ENCODE data around the gene SLC24A3.

Gene SLC24A3

DNA sequence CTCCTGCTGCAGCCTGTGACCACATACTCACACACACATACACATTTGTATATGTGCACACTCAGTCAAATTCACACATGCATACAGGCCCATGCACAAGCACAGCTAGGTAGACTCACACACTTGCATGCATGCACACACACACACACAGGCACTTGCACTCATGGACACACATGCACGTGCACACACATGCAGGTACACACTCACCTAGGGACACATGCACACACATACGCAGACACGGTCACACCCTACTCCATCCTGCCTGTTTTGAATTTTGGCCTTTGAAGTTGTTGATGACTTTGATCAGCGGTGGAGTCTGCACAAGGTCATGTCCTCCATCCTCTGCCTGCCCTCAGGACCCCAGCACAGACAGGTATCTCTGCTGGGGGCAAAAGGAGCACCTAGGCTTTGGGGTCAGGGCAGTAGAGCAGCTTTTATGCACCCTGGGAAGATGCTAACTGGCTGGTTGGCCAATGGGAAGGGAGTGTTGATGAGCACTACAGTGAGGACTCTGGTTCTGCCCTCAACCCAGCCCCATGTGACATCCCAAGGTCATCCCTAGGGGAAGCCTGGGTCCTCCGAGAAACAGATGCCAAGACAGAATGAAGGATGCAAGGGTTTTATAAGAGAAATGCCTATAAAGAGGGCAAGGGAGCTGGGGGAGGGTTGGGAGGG, 218.3 kb downstream of the SLC24A3 start:
- no peaks in the 10 kb centered on the region for H3K9me3 ChIP-seq (ENCODE audit: insufficient read depth, low read depth, low read length)
- H3K4me1 ChIP-seq (ENCODE audit: insufficient read depth, low read length), result peaks cover 13% of the 10 kb centered on the region
- no peaks in the 10 kb centered on the region for H3K27me3 ChIP-seq (ENCODE audit: insufficient read depth, low read length)
- H3K27ac ChIP-seq (ENCODE audit: low read depth, low read length), result no peak overlapping the region
- H3K36me3 ChIP-seq (ENCODE audit: insufficient read depth, low read length), result no peaks in the 10 kb centered on the region
- whole genome bisulfite sequencing, result 94% methylated on average over 5 of the region's 5 CpGs
- no peak overlapping the region for H3K9ac ChIP-seq (ENCODE audit: low read depth, low read length)
- H3K4me3 ChIP-seq (ENCODE audit: low read length), result no peak overlapping the region

DNA sequence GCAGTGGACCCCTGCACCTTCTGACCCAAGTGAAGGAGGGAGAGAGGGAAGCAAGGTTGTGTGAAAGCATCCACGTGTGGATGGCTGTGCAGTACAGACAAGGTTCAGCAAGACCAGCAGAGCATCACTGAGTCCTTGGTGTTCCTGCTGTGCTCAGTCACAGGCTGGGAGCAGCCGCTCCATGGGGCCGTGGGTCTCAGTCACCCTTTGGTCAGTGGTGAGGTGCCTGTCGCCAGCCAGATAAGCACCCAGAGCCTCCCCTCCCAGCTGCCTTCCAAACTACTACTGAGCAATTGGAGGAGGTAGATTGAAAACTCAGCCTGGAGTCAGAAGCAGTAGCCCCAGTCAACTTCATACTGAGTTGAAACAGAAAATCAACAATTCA, 218.9 kb downstream of the SLC24A3 start:
- 73% methylated on average over 3 of the region's 4 CpGs for WGBS
- Histone ChIP-seq H3K4me3 (ENCODE audit: low read length) (no peak overlapping the region), H3K4me1 (ENCODE audit: insufficient read depth, low read length) (peaks cover 13% of the 10 kb centered on the region)

DNA sequence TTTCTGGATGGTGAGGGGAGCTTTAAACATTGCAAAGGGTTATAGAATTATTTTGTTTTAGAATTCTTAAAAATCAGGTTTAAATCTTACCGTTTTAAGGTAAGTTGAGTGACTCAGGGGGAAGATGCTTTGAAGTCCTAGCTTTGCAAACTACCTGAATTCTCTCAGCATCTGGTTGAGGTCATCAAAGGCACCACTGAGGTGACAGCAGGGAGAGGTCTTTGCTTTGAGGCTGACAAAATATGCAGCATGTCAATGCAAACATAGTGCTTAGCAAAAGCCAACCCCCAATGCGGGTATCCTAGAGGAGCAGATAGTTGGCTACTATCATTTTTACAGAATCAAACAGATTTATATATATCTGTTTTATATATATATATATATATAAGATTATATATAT, 219.5 kb downstream of the SLC24A3 start:
- WGBS, result 27% methylated on average over 1 of the region's 2 CpGs
- Histone ChIP-seq H3K36me3 (ENCODE audit: insufficient read depth, low read length) (no peaks in the 10 kb centered on the region), H3K4me3 (ENCODE audit: low read length) (no peak overlapping the region), H3K27ac (ENCODE audit: low read depth, low read length) (no peak overlapping the region), H3K9ac (ENCODE audit: low read depth, low read length) (no peak overlapping the region), H3K9me3 (ENCODE audit: insufficient read depth, low read depth, low read length) (no peaks in the 10 kb centered on the region), H3K27me3 (ENCODE audit: insufficient read depth, low read length) (no peaks in the 10 kb centered on the region), H3K4me1 (ENCODE audit: insufficient read depth, low read length) (peaks cover 13% of the 10 kb centered on the region)

More for the DNA sequence above, 218.9 kb downstream of the SLC24A3 start:
- H3K9ac ChIP-seq (ENCODE audit: low read depth, low read length), result no peak overlapping the region
- no peaks in the 10 kb centered on the region for H3K27me3 ChIP-seq (ENCODE audit: insufficient read depth, low read length)
- H3K27ac ChIP-seq (ENCODE audit: low read depth, low read length), result no peak overlapping the region
- H3K36me3 ChIP-seq (ENCODE audit: insufficient read depth, low read length), result no peaks in the 10 kb centered on the region
- no peaks in the 10 kb centered on the region for H3K9me3 ChIP-seq (ENCODE audit: insufficient read depth, low read depth, low read length)

DNA sequence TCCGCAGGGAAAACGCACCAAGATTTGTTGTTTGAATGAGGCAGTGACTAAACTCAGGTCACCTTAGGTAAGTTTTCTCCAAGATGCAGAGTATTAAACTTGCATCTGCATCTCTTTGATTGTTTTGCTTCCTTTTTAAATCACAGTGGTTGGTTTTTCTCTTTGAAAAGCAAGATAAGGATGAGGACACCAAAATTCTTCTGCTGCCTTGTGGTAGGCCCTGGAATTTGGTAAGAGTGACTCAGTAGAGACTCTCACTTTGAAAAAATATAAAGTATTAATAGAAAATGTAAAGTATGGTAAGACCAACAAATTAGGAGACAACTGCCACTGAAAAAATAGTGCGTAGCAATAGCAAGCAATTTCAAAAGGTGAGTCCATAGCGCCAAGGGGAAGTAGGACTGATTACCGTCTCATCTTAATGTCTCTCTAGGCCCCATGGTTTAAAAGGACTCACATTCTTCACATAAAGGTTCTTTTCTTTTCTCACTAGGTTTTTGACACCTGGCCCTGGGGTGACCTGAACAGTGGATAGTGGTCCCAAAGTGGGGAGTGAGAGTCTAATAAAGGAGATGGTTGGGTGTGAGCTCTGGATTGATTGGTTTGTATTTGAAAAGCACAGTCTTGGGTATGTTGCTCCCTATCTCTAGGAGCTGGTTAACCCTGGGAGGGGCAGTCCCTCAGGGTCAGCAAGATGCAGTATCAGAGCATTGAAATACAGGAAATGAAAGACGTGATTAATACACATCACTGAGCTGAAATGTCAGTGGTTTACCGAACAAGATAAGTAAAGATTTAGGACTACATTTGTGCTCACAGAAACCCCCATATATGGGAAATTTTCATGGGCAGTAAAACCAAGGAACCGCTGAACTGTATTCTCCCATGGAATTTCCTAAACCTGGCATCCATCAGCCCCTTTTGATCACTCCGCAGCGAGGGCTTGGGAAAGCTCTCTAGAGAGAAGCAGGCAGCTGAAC, 221.2 kb downstream of the SLC24A3 start:
- Histone ChIP-seq H3K4me1 (ENCODE audit: insufficient read depth, low read length) (peaks cover 4% of the 10 kb centered on the region; the same call in 1 of the 2 replicates), H3K36me3 (ENCODE audit: insufficient read depth, low read length) (no peaks in the 10 kb centered on the region), H3K4me3 (ENCODE audit: low read length) (no peak overlapping the region), H3K27me3 (ENCODE audit: insufficient read depth, low read length) (no peaks in the 10 kb centered on the region), H3K9ac (ENCODE audit: low read depth, low read length) (no peak overlapping the region), H3K9me3 (ENCODE audit: insufficient read depth, low read depth, low read length) (no peaks in the 10 kb centered on the region), H3K27ac (ENCODE audit: low read depth, low read length) (no peak overlapping the region)
- WGBS, result 83% methylated on average over 9 of the region's 10 CpGs

DNA sequence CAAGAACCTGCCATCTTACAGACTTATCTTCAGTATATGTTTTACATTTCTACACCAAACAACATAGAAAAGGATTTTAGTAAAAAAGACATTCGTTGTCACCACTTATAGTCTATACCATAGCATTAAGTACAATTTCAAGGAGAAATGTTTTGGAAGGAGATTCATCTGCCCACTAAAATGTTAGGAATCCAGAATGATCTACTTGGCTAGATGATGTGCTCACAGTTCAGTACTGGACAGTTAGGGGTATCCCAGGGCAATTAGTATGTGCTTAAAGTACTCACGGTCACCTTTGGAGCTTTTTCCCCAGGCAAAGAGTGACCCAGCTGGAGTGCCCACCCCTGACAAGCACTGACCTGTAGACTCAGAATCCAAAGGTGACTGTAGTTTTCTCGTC, 222.9 kb downstream of the SLC24A3 start:
- Histone ChIP-seq H3K9me3 (ENCODE audit: insufficient read depth, low read depth, low read length) (no peaks in the 10 kb centered on the region), H3K27ac (ENCODE audit: low read depth, low read length) (no peak overlapping the region), H3K27me3 (ENCODE audit: insufficient read depth, low read length) (no peaks in the 10 kb centered on the region), H3K4me1 (ENCODE audit: insufficient read depth, low read length) (peaks cover 4% of the 10 kb centered on the region; the same call in 1 of the 2 replicates), H3K9ac (ENCODE audit: low read depth, low read length) (no peak overlapping the region), H3K36me3 (ENCODE audit: insufficient read depth, low read length) (no peaks in the 10 kb centered on the region), H3K4me3 (ENCODE audit: low read length) (no peak overlapping the region)
- 78% methylated on average over 2 of the region's 3 CpGs for WGBS

DNA sequence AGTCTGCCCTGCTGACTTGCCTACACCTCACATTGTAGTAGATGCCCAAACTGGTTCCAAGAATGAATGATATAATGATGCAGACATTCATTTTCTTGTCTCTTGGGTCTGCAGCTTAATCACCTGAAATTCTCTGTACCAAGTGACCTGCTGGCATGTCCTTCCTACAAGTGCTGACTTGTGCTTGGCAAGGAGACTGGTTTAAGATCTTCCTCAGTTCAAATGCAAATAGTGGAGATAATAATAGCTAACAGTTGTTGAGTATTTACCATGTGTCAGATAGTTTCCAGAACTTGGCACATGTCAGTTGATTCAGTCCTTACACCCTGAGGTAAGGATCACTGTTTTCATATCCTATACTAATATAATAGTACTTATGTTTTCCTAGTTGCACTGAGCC, 223.4 kb downstream of the SLC24A3 start:
- Histone ChIP-seq H3K9me3 (ENCODE audit: insufficient read depth, low read depth, low read length) (no peaks in the 10 kb centered on the region), H3K9ac (ENCODE audit: low read depth, low read length) (no peak overlapping the region), H3K36me3 (ENCODE audit: insufficient read depth, low read length) (no peaks in the 10 kb centered on the region), H3K27ac (ENCODE audit: low read depth, low read length) (no peak overlapping the region), H3K4me3 (ENCODE audit: low read length) (no peak overlapping the region), H3K27me3 (ENCODE audit: insufficient read depth, low read length) (no peaks in the 10 kb centered on the region), H3K4me1 (ENCODE audit: insufficient read depth, low read length) (peaks cover 4% of the 10 kb centered on the region; the same call in 1 of the 2 replicates)

DNA sequence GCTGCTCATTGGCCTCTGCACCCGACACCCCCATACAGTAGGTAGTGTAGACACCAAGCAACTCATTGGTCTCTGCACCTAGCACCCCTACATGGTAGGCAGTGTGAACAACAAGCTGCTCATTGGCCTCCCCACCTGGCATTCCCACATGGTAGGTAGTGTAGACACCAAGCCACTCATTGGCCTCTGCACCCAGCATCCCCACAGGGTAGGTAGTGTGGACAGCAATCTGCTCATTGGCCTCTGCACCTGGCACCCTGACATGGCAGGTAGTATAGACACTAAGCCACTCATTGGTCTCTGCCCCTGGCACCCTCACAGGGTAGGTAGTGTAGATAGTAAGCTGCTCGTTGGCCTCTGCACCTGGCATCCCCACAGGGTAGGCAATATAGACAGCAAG, 226.0 kb downstream of the SLC24A3 start:
- WGBS, result 90% methylated on average over 1 of the region's 2 CpGs
- Histone ChIP-seq H3K27ac (ENCODE audit: low read depth, low read length) (no peak overlapping the region), H3K9ac (ENCODE audit: low read depth, low read length) (no peak overlapping the region), H3K27me3 (ENCODE audit: insufficient read depth, low read length) (no peaks in the 10 kb centered on the region), H3K9me3 (ENCODE audit: insufficient read depth, low read depth, low read length) (peaks cover 11% of the 10 kb centered on the region), H3K4me1 (ENCODE audit: insufficient read depth, low read length) (no peaks in the 10 kb centered on the region), H3K36me3 (ENCODE audit: insufficient read depth, low read length) (no peaks in the 10 kb centered on the region), H3K4me3 (ENCODE audit: low read length) (no peak overlapping the region)

DNA sequence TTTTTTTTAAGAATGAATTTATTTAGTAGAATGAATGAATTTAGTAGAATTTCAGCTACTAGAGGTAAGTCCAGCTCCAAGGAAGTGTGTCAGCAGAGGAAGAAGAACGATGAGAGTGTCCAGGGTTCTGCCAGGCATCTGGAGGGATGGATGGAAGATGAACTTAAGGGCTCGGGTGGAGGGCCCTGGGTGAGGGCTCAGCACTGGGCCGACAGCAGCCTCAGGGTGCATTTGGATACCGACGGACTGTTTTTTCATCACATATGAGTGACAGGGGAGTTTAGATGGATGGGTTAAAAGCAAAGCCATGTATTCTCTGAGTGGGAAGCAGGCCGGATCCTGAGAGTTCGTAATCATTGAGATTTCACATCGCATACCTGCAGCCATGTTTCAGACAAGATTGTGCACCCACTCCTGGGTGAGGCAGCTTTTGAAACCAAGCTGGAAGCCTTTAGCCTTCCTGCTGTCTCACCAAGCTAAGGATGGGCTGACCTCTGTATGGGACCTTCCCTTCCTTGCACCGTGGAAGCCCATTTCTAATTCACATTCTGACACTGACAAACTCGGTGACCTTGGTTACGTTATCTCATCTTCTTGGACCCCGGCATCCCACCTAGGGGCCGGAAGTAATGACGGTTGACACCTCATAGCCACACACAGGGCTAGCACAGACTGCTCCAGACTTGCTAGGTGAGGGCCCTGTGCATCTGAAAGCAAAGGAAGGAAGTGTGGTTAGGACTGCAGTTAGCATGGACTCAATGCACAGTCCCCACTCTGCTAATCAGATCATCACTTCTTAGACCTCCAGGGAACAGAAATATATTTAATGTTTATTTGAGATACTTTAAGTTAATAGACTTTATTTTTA, 228.5 kb downstream of the SLC24A3 start:
- no peaks in the 10 kb centered on the region for H3K36me3 ChIP-seq (ENCODE audit: insufficient read depth, low read length)
- WGBS, result 87% methylated on average over 14 of the region's 14 CpGs
- no peak overlapping the region for H3K4me3 ChIP-seq (ENCODE audit: low read length)
- H3K4me1 ChIP-seq (ENCODE audit: insufficient read depth, low read length), result no peaks in the 10 kb centered on the region
- H3K9me3 ChIP-seq (ENCODE audit: insufficient read depth, low read depth, low read length), result peaks cover 15% of the 10 kb centered on the region
- H3K27me3 ChIP-seq (ENCODE audit: insufficient read depth, low read length), result no peaks in the 10 kb centered on the region
- no peak overlapping the region for H3K9ac ChIP-seq (ENCODE audit: low read depth, low read length)
- no peak overlapping the region for H3K27ac ChIP-seq (ENCODE audit: low read depth, low read length)

DNA sequence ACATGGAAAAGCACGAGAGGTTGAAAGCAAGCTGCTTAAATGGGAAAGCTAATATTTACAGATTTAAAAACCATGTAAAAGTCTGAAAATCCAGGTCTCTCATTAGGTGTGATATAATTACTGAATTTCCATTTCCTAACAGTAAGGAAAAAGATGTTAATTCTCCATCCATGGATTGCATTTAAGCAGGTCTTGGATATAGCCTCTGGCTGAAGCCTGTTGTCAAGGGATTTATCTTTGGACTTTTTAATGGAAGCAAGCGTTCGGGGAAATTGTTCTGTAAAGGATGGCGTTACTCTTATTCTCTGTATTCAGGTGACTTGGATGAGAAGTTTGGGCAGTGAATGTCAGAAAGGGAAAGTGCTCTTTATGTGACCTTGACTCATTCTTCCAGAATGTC, 233.8 kb downstream of the SLC24A3 start:
- Histone ChIP-seq H3K4me1 (ENCODE audit: insufficient read depth, low read length) (no peaks in the 10 kb centered on the region), H3K4me3 (ENCODE audit: low read length) (no peak overlapping the region), H3K9me3 (ENCODE audit: insufficient read depth, low read depth, low read length) (peaks cover 15% of the 10 kb centered on the region), H3K9ac (ENCODE audit: low read depth, low read length) (no peak overlapping the region), H3K27me3 (ENCODE audit: insufficient read depth, low read length) (no peaks in the 10 kb centered on the region), H3K27ac (ENCODE audit: low read depth, low read length) (no peak overlapping the region), H3K36me3 (ENCODE audit: insufficient read depth, low read length) (no peaks in the 10 kb centered on the region)
- WGBS, result 94% methylated on average over 4 of the region's 4 CpGs

DNA sequence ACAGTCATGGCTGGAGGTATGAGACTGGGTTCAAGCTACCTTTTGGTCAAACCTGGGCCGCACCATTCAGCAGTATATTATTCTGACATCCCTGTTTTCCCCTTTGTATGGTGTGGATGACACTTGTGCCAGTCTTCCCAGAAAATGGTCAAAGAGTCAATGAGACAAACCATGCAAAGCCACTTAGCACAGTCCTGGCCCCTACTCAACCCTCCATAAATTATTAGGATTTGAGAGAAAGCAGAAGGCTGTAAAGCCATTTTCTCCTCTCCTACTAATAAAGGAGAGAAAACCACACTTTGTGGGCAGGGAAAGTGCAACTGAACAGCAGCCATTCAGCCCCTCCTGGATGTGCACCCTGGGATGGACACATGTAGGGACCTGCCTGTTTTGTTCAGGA, 236.2 kb downstream of the SLC24A3 start:
- Histone ChIP-seq H3K4me3 (ENCODE audit: low read length) (no peak overlapping the region), H3K27ac (ENCODE audit: low read depth, low read length) (no peak overlapping the region), H3K9me3 (ENCODE audit: insufficient read depth, low read depth, low read length) (peaks cover 3% of the 10 kb centered on the region; the same call in 1 of the 2 replicates), H3K4me1 (ENCODE audit: insufficient read depth, low read length) (peaks cover 1% of the 10 kb centered on the region; the same call in 1 of the 2 replicates), H3K36me3 (ENCODE audit: insufficient read depth, low read length) (no peaks in the 10 kb centered on the region), H3K9ac (ENCODE audit: low read depth, low read length) (no peak overlapping the region), H3K27me3 (ENCODE audit: insufficient read depth, low read length) (no peaks in the 10 kb centered on the region)
- 90% methylated on average over 1 of the region's 1 CpG for WGBS
